BE2C (cell line): Measurements from ENCODE around the gene PRICKLE1.

Experiments
- DNase-seq: peaks from one replicate; pipeline ENCODE4 v3.0.0-alpha.2; 2020
- H3K27me3 ChIP-seq: fragments of 250-450 bp; sonication (Bioruptor Pico); 2 replicates; pipeline ENCODE4 v1.5.1; 2020; ENCODE audit warnings: mild to moderate bottlenecking
- H3K36me3 ChIP-seq: fragments of 250-450 bp; sonication (Bioruptor Pico); 2 replicates; pipeline ENCODE4 v1.5.1; 2020; ENCODE audit warnings: mild to moderate bottlenecking
- H3K4me1 ChIP-seq: fragments of 250-450 bp; sonication (Bioruptor Pico); 2 replicates; pipeline ENCODE4 v1.5.1; 2020
- H3K4me3 ChIP-seq: 2 replicates; pipeline ENCODE4 v1.5.1; 2011; ENCODE audit warnings: low read depth, low read length
- H3K9me3 ChIP-seq: fragments of 250-450 bp; sonication (Bioruptor Pico); 2 replicates; pipeline ENCODE4 v1.5.1; 2020
- TF ChIP-seq, protein P1 (sequence below): IDR thresholded peaks from 2 replicates; pipeline ENCODE4 v1.5.1; 2012; ENCODE audit warnings: mild to moderate bottlenecking, low read depth, low read length

Gene PRICKLE1

GRCh38 chr12:42582050-42582449, 7.5 kb downstream of the PRICKLE1 start:
- TF ChIP-seq, protein P1, sequence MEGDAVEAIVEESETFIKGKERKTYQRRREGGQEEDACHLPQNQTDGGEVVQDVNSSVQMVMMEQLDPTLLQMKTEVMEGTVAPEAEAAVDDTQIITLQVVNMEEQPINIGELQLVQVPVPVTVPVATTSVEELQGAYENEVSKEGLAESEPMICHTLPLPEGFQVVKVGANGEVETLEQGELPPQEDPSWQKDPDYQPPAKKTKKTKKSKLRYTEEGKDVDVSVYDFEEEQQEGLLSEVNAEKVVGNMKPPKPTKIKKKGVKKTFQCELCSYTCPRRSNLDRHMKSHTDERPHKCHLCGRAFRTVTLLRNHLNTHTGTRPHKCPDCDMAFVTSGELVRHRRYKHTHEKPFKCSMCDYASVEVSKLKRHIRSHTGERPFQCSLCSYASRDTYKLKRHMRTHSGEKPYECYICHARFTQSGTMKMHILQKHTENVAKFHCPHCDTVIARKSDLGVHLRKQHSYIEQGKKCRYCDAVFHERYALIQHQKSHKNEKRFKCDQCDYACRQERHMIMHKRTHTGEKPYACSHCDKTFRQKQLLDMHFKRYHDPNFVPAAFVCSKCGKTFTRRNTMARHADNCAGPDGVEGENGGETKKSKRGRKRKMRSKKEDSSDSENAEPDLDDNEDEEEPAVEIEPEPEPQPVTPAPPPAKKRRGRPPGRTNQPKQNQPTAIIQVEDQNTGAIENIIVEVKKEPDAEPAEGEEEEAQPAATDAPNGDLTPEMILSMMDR: no peak
- no peak overlapping the region for H3K4me3 ChIP-seq
- H3K9me3 ChIP-seq: no peaks in the 10 kb centered on the region
- peaks cover 15% of the 10 kb centered on the region for H3K36me3 ChIP-seq
- DNase-seq: no peak
- H3K27me3 ChIP-seq: no peaks in the 10 kb centered on the region
- H3K4me1 ChIP-seq: peaks cover 19% of the 10 kb centered on the region

GRCh38 chr12:42576374-42576773, 13.2 kb downstream of the PRICKLE1 start:
- Histone ChIP-seq H3K4me1 (peaks cover 5% of the 10 kb centered on the region; the same call in 1 of the 2 replicates), H3K4me3 (no peak overlapping the region), H3K36me3 (no peaks in the 10 kb centered on the region), H3K27me3 (no peaks in the 10 kb centered on the region), H3K9me3 (no peaks in the 10 kb centered on the region)
- TF ChIP-seq, protein P1: no peak
- no peak for DNase-seq

DNA sequence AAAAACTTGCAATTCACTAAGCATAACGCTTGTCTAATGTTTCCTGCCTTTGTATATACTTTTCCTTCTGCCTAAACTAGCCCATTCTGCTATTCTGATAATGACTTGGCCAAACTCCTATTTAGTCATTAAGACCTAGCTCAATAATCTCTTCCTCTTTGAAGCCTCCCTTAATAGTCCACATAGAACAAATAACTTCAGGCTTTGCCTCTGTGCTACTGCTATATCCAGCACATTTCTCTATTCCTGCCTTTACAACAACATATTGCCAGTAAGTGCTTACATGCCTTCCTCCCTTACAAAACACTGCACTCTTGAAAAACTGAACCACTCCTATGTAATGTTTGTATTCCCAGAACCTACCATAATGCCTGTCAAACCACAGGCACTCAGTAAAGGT, 13.8 kb downstream of the PRICKLE1 start:
- TF ChIP-seq, protein P1: no peak
- no peak for DNase-seq
- Histone ChIP-seq H3K4me1 (peaks cover 5% of the 10 kb centered on the region; the same call in 1 of the 2 replicates), H3K27me3 (no peaks in the 10 kb centered on the region), H3K36me3 (no peaks in the 10 kb centered on the region), H3K9me3 (no peaks in the 10 kb centered on the region), H3K4me3 (no peak overlapping the region)

DNA sequence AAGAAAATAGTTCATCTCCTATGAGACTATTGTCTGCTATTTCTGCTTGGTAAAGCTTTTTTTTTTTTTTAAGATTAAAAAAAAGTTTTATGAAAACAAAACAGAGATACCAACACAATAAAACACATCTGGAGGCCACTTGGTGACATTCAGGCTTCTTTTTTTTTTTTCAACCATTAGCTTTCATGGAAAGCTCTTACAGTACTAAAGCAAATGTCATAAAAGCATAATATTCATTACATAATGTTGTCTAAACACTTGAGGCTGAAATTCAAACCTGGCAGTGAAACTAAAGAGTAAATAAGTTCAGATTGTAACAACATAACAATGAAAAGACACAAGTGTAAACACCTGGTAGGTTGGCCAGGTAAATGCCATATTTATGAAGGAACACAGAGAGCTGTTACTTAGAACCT, 14.7 kb downstream of the PRICKLE1 start:
- no peak for DNase-seq
- Histone ChIP-seq H3K4me1 (peaks cover 5% of the 10 kb centered on the region; the same call in 1 of the 2 replicates), H3K4me3 (no peak overlapping the region), H3K36me3 (no peaks in the 10 kb centered on the region), H3K27me3 (no peaks in the 10 kb centered on the region), H3K9me3 (no peaks in the 10 kb centered on the region)
- TF ChIP-seq, protein P1: no peak

- Histone ChIP-seq H3K4me3 (no peak overlapping the region), H3K4me1 (peaks cover 9% of the 10 kb centered on the region), H3K27me3 (no peaks in the 10 kb centered on the region), H3K36me3 (no peaks in the 10 kb centered on the region), H3K9me3 (no peaks in the 10 kb centered on the region)
- no peak for DNase-seq
- TF ChIP-seq, protein P1: no peak
Observed at GRCh38 chr12:42571327-42572009, 18.1 kb downstream of the PRICKLE1 start.

GRCh38 chr12:42570076-42570475, 19.5 kb downstream of the PRICKLE1 start:
- TF ChIP-seq, protein P1: no peak
- Histone ChIP-seq H3K4me1 (peaks cover 9% of the 10 kb centered on the region), H3K9me3 (no peaks in the 10 kb centered on the region), H3K36me3 (no peaks in the 10 kb centered on the region), H3K4me3 (no peak overlapping the region), H3K27me3 (no peaks in the 10 kb centered on the region)
- no peak for DNase-seq
